Heart left ventricle (tissue), 16 donors: ENCODE data around the gene U2SURP. TPM values are rescaled to one million over a fixed set of nuclear protein-coding genes. Genes with fewer than 3 reads are reported as not detected.

Source experiments
- ATAC-seq, 4 donors: fragments of 200-7000 bp; cut with Tn5 transposase; one replicate each; pipeline ENCODE4 v1.9.1; 2020 to 2022; ENCODE audit warnings: moderate library complexity in 4 of 4, mild to moderate bottlenecking in 3 of 4, moderate number of reproducible peaks in 1 of 4
- DNase-seq, 5 donors: peaks; one replicate each; pipeline ENCODE4 v3.0.0-alpha.2; 2020
- H3K27ac ChIP-seq, 12 donors: fragments of 200-600 bp; sonication (generic) in 4 of 12; one replicate each; pipeline versions ENCODE4 v1.5.0 to v1.8.0; 2016 to 2022; ENCODE audit warnings: mild to moderate bottlenecking in 2 of 12
- H3K27me3 ChIP-seq, 9 donors: fragments of 200-600 bp; sonication (generic) in 2 of 9; one replicate each; pipeline versions ENCODE4 v1.5.1 to v1.8.0; 2016 to 2022; ENCODE audit warnings: mild to moderate bottlenecking in 3 of 9
- H3K36me3 ChIP-seq, 9 donors: fragments of 200-600 bp; sonication (generic) in 2 of 9; one replicate each; pipeline versions ENCODE4 v1.5.0 to v1.8.0; 2018 to 2022; ENCODE audit warnings: mild to moderate bottlenecking in 2 of 9
- H3K4me1 ChIP-seq, 12 donors: fragments of 200-600 bp; sonication (generic) in 4 of 12; one replicate each; pipeline versions ENCODE4 v1.5.0 to v1.8.0; 2016 to 2022; ENCODE audit warnings: mild to moderate bottlenecking in 3 of 12
- H3K4me3 ChIP-seq, 12 donors: fragments of 200-600 bp; sonication (generic) in 4 of 12; one replicate each; pipeline versions ENCODE4 v1.5.0 to v1.8.0; 2017 to 2022; ENCODE audit warnings: mild to moderate bottlenecking in 9 of 12, moderate library complexity in 4 of 12
- H3K9me3 ChIP-seq, 12 donors: fragments of 200-600 bp; sonication (generic) in 4 of 12; one replicate each; pipeline versions ENCODE4 v1.5.0 to v1.8.0; 2016 to 2022; ENCODE audit warnings: mild to moderate bottlenecking in 1 of 12
- POLR2A ChIP-seq, 2 donors: fragments of 450-650 bp; IDR thresholded peaks; one replicate each; pipeline ENCODE4 v1.6.1; 2017; ENCODE audit warnings: antibody characterized with exemption in 2 of 2, mild to moderate bottlenecking in 2 of 2, moderate library complexity in 2 of 2
- WGBS, 4 donors: extraction: QIAGEN DNeasy Blood & Tissue Kit in 2 of 4; methylation state at CpG; one replicate each; pipeline versions ENCODE4 v1.1.5 to v1.1.7; 2013 to 2018; 5-methylcytosine and 5-hydroxymethylcytosine counted together
- intact Hi-C, 10 donors: fragments of 100-400 bp; cut with DNase I; formaldehyde crosslinking; loops; one replicate each; pipeline versions ENCODE4 v1.11.1 to v1.14.2; 2022
- polyA plus RNA-seq, 2 donors: library from polyadenylated mRNA; stranded (reverse); fragments of 200-250 nt; gene quantifications; one replicate each; pipeline ENCODE4 v1.2.3, GENCODE V29; 2013
- total RNA-seq, 9 donors: library from RNA; depleted of rRNA in 2 of 9; stranded (reverse); fragments of >200 nt in 2 of 9; fragmentation: NEBNext Ultra II Directional in 3 of 9; extraction: Animal tissue kit (Norgen Biotek cat#: 25700) in 3 of 9; gene quantifications; one replicate each; pipeline versions ENCODE4 v1.1.0 to v1.2.4, GENCODE V29; 2016 to 2023
- TF ChIP-seq, protein P1 (sequence below), 12 donors: fragments of 200-600 bp; sonication (generic) in 4 of 12; IDR thresholded peaks; one replicate each; pipeline versions ENCODE4 v1.5.0 to v1.8.0; 2018 to 2022; ENCODE audit warnings: antibody characterized with exemption in 12 of 12, mild to moderate bottlenecking in 5 of 12
- donor health status: ischemic (EF 13 %, LVEDD 7.1; RV severe dilation, severe dysfunction).
- donor health status: healthy with polysubstance abuse.
- donor health status: DM: no; HTN: yes; CAD: no.
- donor health status: DM: no; HTN: no; CAD: no.
- donor health status: ischemic (EF 25% LVEDD 6.9; RV normal size, moderate dysfunction).
- donor health status: ischemic (EF 25% LVEDD 5.7; RV mildly dilated, moderate dysfunction).
- donor health status: healthy.
- donor health status: DM: yes; HTN: yes; CAD: no.
- donor health status: ischemic (EF 35%, LVEDD 5.7; RV mildly dilated, moderate dysfunction).
- donor health status: nonischemic (EF 11% LVEDD 7.7; RV severe dilation, severe dysfunction).
- donor health status: DM: yes; HTN: yes; CAD: no.
- donor health status: PGD.
- donor health status: ischemic (EF 29% LVEDD 5.4; RV normal size, mild dysfunction).
- donor health status: nonischemic (EF 23%, LVEDD 6.1; RV moderate dilation, normal function).

U2SURP gene
- total and polyA plus RNA-seq, 11 donors: 17.4 to 42.0 (median 33.1) TPM

- WGBS, 4 donors: 95 to 97% (median 96%) methylated on average over 19 of the region's 19 CpGs
- no peak for DNase-seq
- ATAC-seq: no peak
- Histone ChIP-seq H3K9me3 (no peaks in the 10 kb centered on the region), H3K27ac (peak overlapping the region in 1 of 12 donors; percentile 16), H3K27me3 (peaks cover 0 to 62% (median 8%) of the 10 kb centered on the region in 9 donors), H3K36me3 (no peaks in the 10 kb centered on the region), H3K4me3 (peak overlapping the region in 6 of 12 donors; percentile 28 to 87 (median 67)), H3K4me1 (peaks cover 0 to 34% (median 0%) of the 10 kb centered on the region in 12 donors)
- TF ChIP-seq, protein P1, sequence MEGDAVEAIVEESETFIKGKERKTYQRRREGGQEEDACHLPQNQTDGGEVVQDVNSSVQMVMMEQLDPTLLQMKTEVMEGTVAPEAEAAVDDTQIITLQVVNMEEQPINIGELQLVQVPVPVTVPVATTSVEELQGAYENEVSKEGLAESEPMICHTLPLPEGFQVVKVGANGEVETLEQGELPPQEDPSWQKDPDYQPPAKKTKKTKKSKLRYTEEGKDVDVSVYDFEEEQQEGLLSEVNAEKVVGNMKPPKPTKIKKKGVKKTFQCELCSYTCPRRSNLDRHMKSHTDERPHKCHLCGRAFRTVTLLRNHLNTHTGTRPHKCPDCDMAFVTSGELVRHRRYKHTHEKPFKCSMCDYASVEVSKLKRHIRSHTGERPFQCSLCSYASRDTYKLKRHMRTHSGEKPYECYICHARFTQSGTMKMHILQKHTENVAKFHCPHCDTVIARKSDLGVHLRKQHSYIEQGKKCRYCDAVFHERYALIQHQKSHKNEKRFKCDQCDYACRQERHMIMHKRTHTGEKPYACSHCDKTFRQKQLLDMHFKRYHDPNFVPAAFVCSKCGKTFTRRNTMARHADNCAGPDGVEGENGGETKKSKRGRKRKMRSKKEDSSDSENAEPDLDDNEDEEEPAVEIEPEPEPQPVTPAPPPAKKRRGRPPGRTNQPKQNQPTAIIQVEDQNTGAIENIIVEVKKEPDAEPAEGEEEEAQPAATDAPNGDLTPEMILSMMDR (IDR thresholded peaks at IDR 0.05): no peak
- no peak for TF ChIP-seq POLR2A (IDR thresholded peaks at IDR 0.05)
- intact Hi-C loops: no loop called here
Measured at GRCh38 chr3:142962175-142962519, 39.2 kb upstream of the U2SURP start.

- H3K36me3 ChIP-seq: no peaks in the 10 kb centered on the region
- H3K4me1 ChIP-seq: peaks cover 0 to 29% (median 0%) of the 10 kb centered on the region in 12 donors
- peak overlapping the region; percentile 52 to 87 (median 66) for H3K4me3 ChIP-seq
- ATAC-seq: peak in 3 of 4 donors; percentile 23 to 35 (median 25)
- DNase-seq: peak in 3 of 5 donors; percentile 34 to 64 (median 38)
- intact Hi-C loops: no loop called here
- H3K27me3 ChIP-seq: peaks cover 0 to 62% (median 8%) of the 10 kb centered on the region in 9 donors
- 52 to 98% (median 67%) methylated on average over 15 to 63 of the region's 63 CpGs for WGBS, 4 donors
- H3K27ac ChIP-seq: peak overlapping the region in 9 of 12 donors; percentile 75 to 91 (median 84)
- H3K9me3 ChIP-seq: no peaks in the 10 kb centered on the region
- TF ChIP-seq POLR2A (IDR thresholded peaks at IDR 0.05): no peak
- TF ChIP-seq, protein P1 (IDR thresholded peaks at IDR 0.05): no peak
Measured at GRCh38 chr3:142962520-142963233, 38.7 kb upstream of the U2SURP start.

- Histone ChIP-seq H3K27me3 (peaks cover 0 to 62% (median 8%) of the 10 kb centered on the region in 9 donors), H3K4me1 (peaks cover 0 to 25% (median 0%) of the 10 kb centered on the region in 12 donors), H3K9me3 (no peaks in the 10 kb centered on the region), H3K27ac (peak overlapping the region in 10 of 12 donors; percentile 74 to 91 (median 84)), H3K36me3 (no peaks in the 10 kb centered on the region), H3K4me3 (peak overlapping the region; percentile 52 to 87 (median 66))
- TF ChIP-seq, protein P1 (IDR thresholded peaks at IDR 0.05): peak in 3 of 12 donors; percentile 11 to 22 (median 16)
- TF ChIP-seq POLR2A (IDR thresholded peaks at IDR 0.05): no peak
- DNase-seq (peak in 2 of 5 donors; percentile 37 to 61), ATAC-seq (peak in 3 of 4 donors; percentile 45 to 75 (median 67))
- WGBS, 4 donors: 0 to 1% (median 1%) methylated on average over 30 to 35 of the region's 35 CpGs; no CpG with 5 or more reads in 1 of the 4 donors
- intact Hi-C loops: no loop called here
Measured at GRCh38 chr3:142963234-142963515, 38.2 kb upstream of the U2SURP start.
